Omental fat pad (tissue), 4 donors: ENCODE results near the gene DUSP12. TPM values are rescaled to one million over a fixed set of nuclear protein-coding genes. Genes with fewer than 3 reads are reported as not detected.
"Not testable (repeated sequence)": the region's sequence is repeated elsewhere in the genome, so short reads cannot be mapped to it uniquely, and the experiment has no call there.

Experiments
- ATAC-seq: fragments of 150-250 bp; one replicate; pipeline ENCODE4 v1.9.1; 2016; ENCODE audit warnings: mild to moderate bottlenecking, moderate library complexity; ENCODE audit not compliant: low FRiP score
- DNase-seq: peaks from one replicate; pipeline ENCODE4 v3.0.0-alpha.2; 2019; ENCODE audit warnings: low spot score
- CTCF ChIP-seq, 3 donors: fragments of 450-650 bp; IDR thresholded peaks; one replicate each; pipeline ENCODE4 v1.5.1; 2016 to 2017; ENCODE audit warnings: antibody characterized with exemption in 3 of 3, mild to moderate bottlenecking in 3 of 3, moderate library complexity in 2 of 3
- total RNA-seq, 4 donors: library from RNA; depleted of rRNA; stranded (reverse); fragments of >200 nt; gene quantifications; one replicate each; pipeline ENCODE4 v1.1.0, GENCODE V29; 2016

The DUSP12 gene
- total RNA-seq, 4 donors from 2014 or later: 14.8 to 49.2 (median 27.8) TPM

GRCh38 chr1:161721738-161722343, 27.7 kb upstream of the DUSP12 start:
- no peak for ATAC-seq
- no peak for TF ChIP-seq CTCF (IDR thresholded peaks at IDR 0.05)
- DNase-seq: no peak

GRCh38 chr1:161722406-161722805, 27.2 kb upstream of the DUSP12 start:
- TF ChIP-seq CTCF (IDR thresholded peaks at IDR 0.05): no peak
- ATAC-seq: no peak

GRCh38 chr1:161723459-161724141, 26.0 kb upstream of the DUSP12 start:
- no peak for DNase-seq
- no peak for ATAC-seq
- TF ChIP-seq CTCF (IDR thresholded peaks at IDR 0.05): no peak

More at GRCh38 chr1:161722406-161722805, 27.2 kb upstream of the DUSP12 start:
- no peak for DNase-seq

DNA sequence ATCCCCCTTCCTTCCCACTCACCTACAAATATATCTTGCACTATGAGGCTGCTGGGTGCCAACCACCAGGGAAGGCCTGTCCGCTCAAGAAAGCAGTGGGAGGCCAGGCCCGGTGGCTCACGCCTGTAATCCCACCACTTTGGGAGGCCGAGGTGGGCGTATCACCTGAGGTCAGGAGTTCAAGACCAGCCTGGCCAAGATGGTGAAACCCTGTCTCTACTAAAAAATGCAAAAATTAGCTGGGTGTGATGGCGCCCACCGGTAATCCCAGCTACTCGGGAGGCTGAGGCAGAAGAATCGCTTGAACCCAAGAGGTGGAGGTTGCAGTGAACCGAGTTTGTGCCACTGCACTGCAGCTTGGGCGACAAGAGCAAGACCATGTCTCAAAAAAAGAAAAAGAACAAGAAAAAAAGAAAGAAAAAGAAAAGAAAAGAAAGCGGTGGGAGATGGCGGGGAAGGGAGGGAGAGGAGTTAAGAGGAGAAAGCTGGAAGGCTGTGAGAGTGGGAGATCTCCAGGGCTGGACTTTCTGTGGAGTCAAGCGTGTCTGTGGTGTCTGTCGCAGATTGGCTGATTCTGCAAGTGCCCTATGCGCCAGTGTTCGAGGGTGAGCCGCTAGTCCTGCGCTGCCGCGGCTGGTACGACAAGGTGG, 24.2 kb upstream of the DUSP12 start:
- ATAC-seq, DNase-seq: not testable (repeated sequence)

DNA sequence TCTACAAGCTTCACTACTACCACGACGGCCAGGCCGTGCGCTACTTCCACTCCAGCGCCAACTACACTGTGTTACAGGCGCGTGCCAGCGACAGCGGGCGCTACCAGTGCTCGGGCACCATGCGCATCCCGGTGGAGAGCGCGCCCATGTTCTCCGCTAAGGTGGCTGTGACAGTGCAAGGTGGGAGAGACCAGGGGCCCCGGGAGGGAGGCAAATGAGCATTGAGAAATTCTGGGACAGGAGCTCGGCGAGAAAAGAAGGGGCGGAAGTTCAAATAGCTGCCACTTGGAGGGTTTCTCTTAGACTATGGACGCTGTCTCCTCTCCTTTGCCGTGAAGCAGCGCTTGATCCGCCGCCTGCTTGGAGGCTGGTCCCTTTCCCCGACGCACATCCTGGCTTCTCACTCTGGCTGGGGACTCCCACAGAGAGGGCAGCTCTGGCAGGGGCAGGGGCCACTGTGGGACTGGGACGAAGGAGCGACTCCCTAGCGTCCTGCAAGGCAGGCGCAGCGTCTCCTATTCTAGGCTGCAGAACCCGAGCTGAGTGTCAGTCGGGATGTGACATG, 23.6 kb upstream of the DUSP12 start:
- DNase-seq: no peak
- no peak for ATAC-seq
- TF ChIP-seq CTCF (IDR thresholded peaks at IDR 0.05): no peak

DNA sequence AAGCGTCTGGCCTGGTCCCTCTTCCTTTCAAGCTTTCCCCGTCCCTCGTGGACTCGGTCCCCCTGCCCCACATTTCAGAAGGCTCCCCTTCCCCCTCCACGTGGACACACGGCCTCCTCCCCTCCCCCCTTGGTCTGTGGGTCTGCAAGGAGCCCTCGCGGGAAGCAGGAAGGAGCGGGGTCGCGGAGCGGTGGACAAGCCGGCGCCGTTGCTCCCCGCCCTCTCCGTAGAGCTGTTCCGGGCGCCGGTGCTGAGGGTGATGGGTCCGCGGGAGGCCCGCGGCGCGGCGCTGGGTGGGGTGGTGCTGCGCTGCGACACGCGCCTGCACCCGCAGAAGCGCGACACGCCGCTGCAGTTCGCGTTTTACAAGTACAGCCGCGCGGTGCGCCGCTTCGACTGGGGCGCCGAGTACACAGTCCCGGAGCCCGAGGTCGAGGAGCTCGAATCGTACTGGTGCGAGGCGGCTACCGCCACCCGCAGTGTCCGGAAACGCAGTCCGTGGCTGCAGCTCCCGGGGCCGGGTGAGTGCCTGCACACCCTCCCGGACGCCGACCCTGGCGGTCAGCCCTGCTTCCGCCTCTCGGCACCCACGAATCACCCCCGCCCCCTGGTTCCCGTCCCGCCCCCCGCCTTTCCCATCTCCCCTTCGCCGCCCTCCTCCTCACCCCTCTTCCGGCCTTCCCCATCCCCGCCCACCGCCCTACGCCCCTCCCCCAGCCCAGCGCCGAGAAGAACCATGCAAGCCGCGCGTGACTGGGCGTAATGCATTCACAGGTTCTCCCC, 22.9 kb upstream of the DUSP12 start:
- peak; percentile 81 for DNase-seq
- no peak for TF ChIP-seq CTCF (IDR thresholded peaks at IDR 0.05)
- ATAC-seq: peak; percentile 90
